OCI-LY3 (cell line): Measurements from ENCODE around the gene SOWAHA.

ENCODE experiments used
- H2AFZ ChIP-seq: fragments of 200-600, 300-600 bp; shearing (Covaris generic); 2 replicates; pipeline ENCODE4 v1.6.0; 2014; ENCODE audit warnings: antibody characterized with exemption, low read depth, low read length
- H3K27ac ChIP-seq: fragments of 200-600, 300-600 bp; sonication (generic); 2 replicates; pipeline ENCODE4 v1.5.1; 2014; ENCODE audit warnings: mild to moderate bottlenecking, low read length, moderate library complexity, mixed read lengths
- H3K27me3 ChIP-seq: fragments of 200-600, 300-600 bp; sonication (generic); 2 replicates; pipeline ENCODE4 v1.6.1; 2014; ENCODE audit warnings: low read depth, low read length, mixed read lengths
- H3K36me3 ChIP-seq: fragments of 200-600, 300-600 bp; sonication (generic); replicated peaks from 2 replicates; pipeline ENCODE3; 2014; ENCODE audit warnings: low read depth, low read length, mixed read lengths
- H3K4me1 ChIP-seq: fragments of 300-600, 200-600 bp; sonication (generic); 2 replicates; pipeline ENCODE4 v1.6.1; 2014; ENCODE audit warnings: low read length, mixed read lengths
- H3K4me2 ChIP-seq: fragments of 200-600, 300-600 bp; sonication (generic); 2 replicates; pipeline ENCODE4 v1.6.1; 2014; ENCODE audit warnings: low read length, mixed read lengths
- H3K4me3 ChIP-seq: fragments of 300-600, 200-600 bp; sonication (generic); 2 replicates; pipeline ENCODE4 v1.5.1; 2014; ENCODE audit warnings: antibody characterized with exemption, mild to moderate bottlenecking, low read length, moderate library complexity
- H3K79me2 ChIP-seq: fragments of 300-600, 200-600 bp; shearing (Covaris generic); 2 replicates; pipeline ENCODE4 v1.6.1; 2014; ENCODE audit warnings: mild to moderate bottlenecking, low read length, mixed read lengths
- H3K9ac ChIP-seq: fragments of 300-600, 200-600 bp; shearing (Covaris generic); 2 replicates; pipeline ENCODE4 v1.6.0; 2014; ENCODE audit warnings: mild to moderate bottlenecking, low read length, moderate library complexity
- H3K9me3 ChIP-seq: fragments of 200-600, 300-600 bp; shearing (Covaris generic); 2 replicates; pipeline ENCODE4 v1.6.1; 2014; ENCODE audit warnings: low read length, mixed read lengths; ENCODE audit not compliant: insufficient read depth
- H4K20me1 ChIP-seq: fragments of 200-600, 300-600 bp; sonication (generic); 2 replicates; pipeline ENCODE4 v1.6.1; 2016; ENCODE audit warnings: low read length, mixed read lengths; ENCODE audit not compliant: insufficient read depth
- EZH2phosphoT487 ChIP-seq: fragments of 200-600 bp; shearing (Covaris generic); IDR thresholded peaks from 2 replicates; pipeline ENCODE4 v1.6.1; 2018; ENCODE audit warnings: antibody characterized with exemption, mixed run types, low read depth
- TF ChIP-seq, protein P1 (sequence below): fragments of 200-600, 300-600 bp; sonication (generic); IDR thresholded peaks from 2 replicates; pipeline ENCODE4 v1.5.1; 2014; ENCODE audit warnings: antibody characterized with exemption, low read length, low read depth

SOWAHA gene

GRCh38 chr5:132815454-132815853 is 2.4 kb downstream of the SOWAHA start:
- Histone ChIP-seq H3K27me3 (0 out of 2 replicates have a peak, but pooled peaks cover 4% of the 10 kb centered on the region), H3K4me2 (no peak overlapping the region), H2AFZ (no peak overlapping the region), H3K79me2 (no peaks in the 10 kb centered on the region), H4K20me1 (no peaks in the 10 kb centered on the region), H3K4me1 (0 out of 2 replicates have a peak, but pooled peaks cover 6% of the 10 kb centered on the region), H3K9me3 (no peaks in the 10 kb centered on the region), H3K27ac (no peak overlapping the region), H3K36me3 (no peaks in the 10 kb centered on the region), H3K9ac (no peak overlapping the region), H3K4me3 (no peak overlapping the region)
- TF ChIP-seq, protein P1, sequence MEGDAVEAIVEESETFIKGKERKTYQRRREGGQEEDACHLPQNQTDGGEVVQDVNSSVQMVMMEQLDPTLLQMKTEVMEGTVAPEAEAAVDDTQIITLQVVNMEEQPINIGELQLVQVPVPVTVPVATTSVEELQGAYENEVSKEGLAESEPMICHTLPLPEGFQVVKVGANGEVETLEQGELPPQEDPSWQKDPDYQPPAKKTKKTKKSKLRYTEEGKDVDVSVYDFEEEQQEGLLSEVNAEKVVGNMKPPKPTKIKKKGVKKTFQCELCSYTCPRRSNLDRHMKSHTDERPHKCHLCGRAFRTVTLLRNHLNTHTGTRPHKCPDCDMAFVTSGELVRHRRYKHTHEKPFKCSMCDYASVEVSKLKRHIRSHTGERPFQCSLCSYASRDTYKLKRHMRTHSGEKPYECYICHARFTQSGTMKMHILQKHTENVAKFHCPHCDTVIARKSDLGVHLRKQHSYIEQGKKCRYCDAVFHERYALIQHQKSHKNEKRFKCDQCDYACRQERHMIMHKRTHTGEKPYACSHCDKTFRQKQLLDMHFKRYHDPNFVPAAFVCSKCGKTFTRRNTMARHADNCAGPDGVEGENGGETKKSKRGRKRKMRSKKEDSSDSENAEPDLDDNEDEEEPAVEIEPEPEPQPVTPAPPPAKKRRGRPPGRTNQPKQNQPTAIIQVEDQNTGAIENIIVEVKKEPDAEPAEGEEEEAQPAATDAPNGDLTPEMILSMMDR = no peak
- no peak for TF ChIP-seq EZH2phosphoT487

GRCh38 chr5:132816083-132816482 is 3.0 kb downstream of the SOWAHA start:
- no peak overlapping the region for H2AFZ ChIP-seq
- H3K36me3 ChIP-seq = no peaks in the 10 kb centered on the region
- no peaks in the 10 kb centered on the region for H3K79me2 ChIP-seq
- H3K27me3 ChIP-seq = 0 out of 2 replicates have a peak, but pooled peaks cover 4% of the 10 kb centered on the region
- H3K9me3 ChIP-seq = no peaks in the 10 kb centered on the region
- no peaks in the 10 kb centered on the region for H4K20me1 ChIP-seq
- no peak overlapping the region for H3K9ac ChIP-seq
- H3K27ac ChIP-seq = no peak overlapping the region
- H3K4me3 ChIP-seq = no peak overlapping the region
- no peak overlapping the region for H3K4me2 ChIP-seq
- no peak for TF ChIP-seq EZH2phosphoT487
- TF ChIP-seq, protein P1 = no peak
- H3K4me1 ChIP-seq = 0 out of 2 replicates have a peak, but pooled peaks cover 6% of the 10 kb centered on the region

- 0 out of 2 replicates have a peak, but pooled peaks cover 6% of the 10 kb centered on the region for H3K4me1 ChIP-seq
- H3K27me3 ChIP-seq = 0 out of 2 replicates have a peak, but pooled peaks cover 4% of the 10 kb centered on the region
- no peak overlapping the region for H3K4me2 ChIP-seq
Measured at GRCh38 chr5:132816554-132816953, 3.5 kb downstream of the SOWAHA start.

GRCh38 chr5:132817011-132817410 is 3.9 kb downstream of the SOWAHA start:
- H3K4me1 ChIP-seq = 0 out of 2 replicates have a peak, but pooled peaks cover 6% of the 10 kb centered on the region
- 0 out of 2 replicates have a peak, but pooled peaks cover 4% of the 10 kb centered on the region for H3K27me3 ChIP-seq

More at GRCh38 chr5:132816554-132816953, 3.5 kb downstream of the SOWAHA start:
- Histone ChIP-seq H3K79me2 (no peaks in the 10 kb centered on the region), H2AFZ (no peak overlapping the region), H3K27ac (no peak overlapping the region), H4K20me1 (no peaks in the 10 kb centered on the region), H3K9me3 (no peaks in the 10 kb centered on the region), H3K36me3 (no peaks in the 10 kb centered on the region), H3K9ac (no peak overlapping the region), H3K4me3 (no peak overlapping the region)
- TF ChIP-seq, protein P1 = no peak
- no peak for TF ChIP-seq EZH2phosphoT487

More at GRCh38 chr5:132817011-132817410, 3.9 kb downstream of the SOWAHA start:
- H4K20me1 ChIP-seq = no peaks in the 10 kb centered on the region
- H3K4me3 ChIP-seq = no peak overlapping the region
- H3K9ac ChIP-seq = no peak overlapping the region
- H3K79me2 ChIP-seq = no peaks in the 10 kb centered on the region
- H3K36me3 ChIP-seq = no peaks in the 10 kb centered on the region
- H3K27ac ChIP-seq = no peak overlapping the region
- TF ChIP-seq, protein P1 = no peak
- no peak for TF ChIP-seq EZH2phosphoT487
- no peaks in the 10 kb centered on the region for H3K9me3 ChIP-seq
- H2AFZ ChIP-seq = no peak overlapping the region
- no peak overlapping the region for H3K4me2 ChIP-seq
